HEK293 (cell line): Measurements from ENCODE around the gene GDPGP1.

ENCODE experiments used
- EGR2 ChIP-seq: fragments of 450-650 bp; formaldehyde crosslinking; IDR thresholded peaks from 2 replicates; pipeline ENCODE4 v1.5.1; 2016; ENCODE audit warnings: low read depth, missing biosample characterization, missing genetic modification characterization
- TF ChIP-seq, protein P1 (sequence below): fragments of 450-650 bp; formaldehyde crosslinking; IDR thresholded peaks from 2 replicates; pipeline ENCODE4 v1.5.1; 2016; ENCODE audit warnings: missing biosample characterization, missing genetic modification characterization

DNA sequence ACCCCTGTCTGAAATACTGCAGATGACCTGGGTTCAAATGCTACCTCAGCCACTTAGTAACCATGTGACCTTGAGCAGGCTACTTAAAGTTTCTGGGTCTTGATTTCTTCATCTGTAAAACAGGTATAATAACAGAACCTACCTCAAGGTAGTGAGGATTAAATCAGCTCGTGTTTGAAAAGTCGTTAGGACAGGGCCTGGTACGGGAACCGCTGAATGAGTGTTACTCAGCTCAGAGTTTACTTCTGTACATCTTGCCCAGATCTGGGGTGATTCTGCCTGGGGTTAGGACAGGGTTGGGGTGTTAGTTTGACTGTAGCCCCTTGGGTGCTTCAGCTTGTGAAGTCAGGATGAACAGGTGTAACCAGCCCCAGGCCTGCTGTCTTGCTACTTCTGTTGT lies 31.1 kb upstream of the GDPGP1 start:
- TF ChIP-seq EGR2: no peak
- TF ChIP-seq, protein P1, sequence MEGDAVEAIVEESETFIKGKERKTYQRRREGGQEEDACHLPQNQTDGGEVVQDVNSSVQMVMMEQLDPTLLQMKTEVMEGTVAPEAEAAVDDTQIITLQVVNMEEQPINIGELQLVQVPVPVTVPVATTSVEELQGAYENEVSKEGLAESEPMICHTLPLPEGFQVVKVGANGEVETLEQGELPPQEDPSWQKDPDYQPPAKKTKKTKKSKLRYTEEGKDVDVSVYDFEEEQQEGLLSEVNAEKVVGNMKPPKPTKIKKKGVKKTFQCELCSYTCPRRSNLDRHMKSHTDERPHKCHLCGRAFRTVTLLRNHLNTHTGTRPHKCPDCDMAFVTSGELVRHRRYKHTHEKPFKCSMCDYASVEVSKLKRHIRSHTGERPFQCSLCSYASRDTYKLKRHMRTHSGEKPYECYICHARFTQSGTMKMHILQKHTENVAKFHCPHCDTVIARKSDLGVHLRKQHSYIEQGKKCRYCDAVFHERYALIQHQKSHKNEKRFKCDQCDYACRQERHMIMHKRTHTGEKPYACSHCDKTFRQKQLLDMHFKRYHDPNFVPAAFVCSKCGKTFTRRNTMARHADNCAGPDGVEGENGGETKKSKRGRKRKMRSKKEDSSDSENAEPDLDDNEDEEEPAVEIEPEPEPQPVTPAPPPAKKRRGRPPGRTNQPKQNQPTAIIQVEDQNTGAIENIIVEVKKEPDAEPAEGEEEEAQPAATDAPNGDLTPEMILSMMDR (tag by site-specific recombination): no peak
